ENCODE results near the gene CYP4F12.

CYP4F12 gene, protein sequence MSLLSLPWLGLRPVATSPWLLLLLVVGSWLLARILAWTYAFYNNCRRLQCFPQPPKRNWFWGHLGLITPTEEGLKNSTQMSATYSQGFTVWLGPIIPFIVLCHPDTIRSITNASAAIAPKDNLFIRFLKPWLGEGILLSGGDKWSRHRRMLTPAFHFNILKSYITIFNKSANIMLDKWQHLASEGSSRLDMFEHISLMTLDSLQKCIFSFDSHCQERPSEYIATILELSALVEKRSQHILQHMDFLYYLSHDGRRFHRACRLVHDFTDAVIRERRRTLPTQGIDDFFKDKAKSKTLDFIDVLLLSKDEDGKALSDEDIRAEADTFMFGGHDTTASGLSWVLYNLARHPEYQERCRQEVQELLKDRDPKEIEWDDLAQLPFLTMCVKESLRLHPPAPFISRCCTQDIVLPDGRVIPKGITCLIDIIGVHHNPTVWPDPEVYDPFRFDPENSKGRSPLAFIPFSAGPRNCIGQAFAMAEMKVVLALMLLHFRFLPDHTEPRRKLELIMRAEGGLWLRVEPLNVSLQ

DNA sequence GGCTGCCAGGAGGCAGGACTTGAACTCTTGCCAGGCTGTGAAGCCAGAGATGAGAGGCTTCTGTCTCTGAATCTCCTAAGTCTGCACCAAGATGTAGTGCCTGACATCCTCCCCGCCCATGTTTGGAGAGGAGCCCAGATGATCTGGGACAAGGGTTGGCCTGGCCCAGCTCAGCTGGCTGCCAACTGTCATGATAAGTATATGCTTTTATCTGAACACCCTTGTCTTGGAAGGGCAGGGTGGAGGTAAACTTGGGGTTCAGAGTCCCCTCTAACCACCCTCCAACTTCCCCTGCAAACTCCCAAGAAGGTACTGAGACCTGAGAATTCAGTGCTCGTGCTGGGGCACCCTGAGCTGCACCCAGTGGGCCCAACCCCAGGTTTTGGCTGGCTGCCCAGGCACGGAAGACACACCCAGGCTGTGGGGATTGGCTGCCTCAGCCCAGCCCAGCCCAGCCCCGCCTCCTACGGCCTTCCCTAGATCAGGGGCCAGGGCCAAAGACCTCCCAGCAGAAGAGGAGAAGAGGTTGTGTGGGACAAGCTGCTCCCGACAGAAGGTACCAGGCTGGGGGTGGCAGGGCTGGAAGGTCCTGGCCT lies at the start of gene CYP4F12:
TSS of gene CYP4F12 (plus strand) at position 508 of the 596 bp plus-strand sequence. CDS start 443 bp downstream, outside the sequence.
- in situ Hi-C loops (cut with HindIII; ENCODE audit: low sequenced_read_pairs) = no loop called here
- no peak for DNase-seq (ENCODE audit: low read depth)

GRCh38 chr19:15623711-15624318 lies 49.1 kb upstream of the CYP4F12 start:
- no peak for DNase-seq (ENCODE audit: low read depth)
- TF ChIP-seq, protein P1, sequence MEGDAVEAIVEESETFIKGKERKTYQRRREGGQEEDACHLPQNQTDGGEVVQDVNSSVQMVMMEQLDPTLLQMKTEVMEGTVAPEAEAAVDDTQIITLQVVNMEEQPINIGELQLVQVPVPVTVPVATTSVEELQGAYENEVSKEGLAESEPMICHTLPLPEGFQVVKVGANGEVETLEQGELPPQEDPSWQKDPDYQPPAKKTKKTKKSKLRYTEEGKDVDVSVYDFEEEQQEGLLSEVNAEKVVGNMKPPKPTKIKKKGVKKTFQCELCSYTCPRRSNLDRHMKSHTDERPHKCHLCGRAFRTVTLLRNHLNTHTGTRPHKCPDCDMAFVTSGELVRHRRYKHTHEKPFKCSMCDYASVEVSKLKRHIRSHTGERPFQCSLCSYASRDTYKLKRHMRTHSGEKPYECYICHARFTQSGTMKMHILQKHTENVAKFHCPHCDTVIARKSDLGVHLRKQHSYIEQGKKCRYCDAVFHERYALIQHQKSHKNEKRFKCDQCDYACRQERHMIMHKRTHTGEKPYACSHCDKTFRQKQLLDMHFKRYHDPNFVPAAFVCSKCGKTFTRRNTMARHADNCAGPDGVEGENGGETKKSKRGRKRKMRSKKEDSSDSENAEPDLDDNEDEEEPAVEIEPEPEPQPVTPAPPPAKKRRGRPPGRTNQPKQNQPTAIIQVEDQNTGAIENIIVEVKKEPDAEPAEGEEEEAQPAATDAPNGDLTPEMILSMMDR (IDR thresholded peaks at IDR 0.05; ENCODE audit: low read depth, low read length, missing control alignments) = no peak
- H3K4me3 ChIP-seq (ENCODE audit: low read depth, low read length) = no peak overlapping the region
- in situ Hi-C loops (cut with HindIII; ENCODE audit: low sequenced_read_pairs) = no loop called here

More for the DNA sequence above, at the start of gene CYP4F12:
- no peak within 1 kb of the TSS for H3K4me3 ChIP-seq (ENCODE audit: low read depth, low read length)
- TF ChIP-seq, protein P1 (IDR thresholded peaks at IDR 0.05; ENCODE audit: low read depth, low read length, missing control alignments) = no peak

GRCh38 chr19:15628236-15629002 lies 44.5 kb upstream of the CYP4F12 start:
- no peak for DNase-seq (ENCODE audit: low read depth)
- TF ChIP-seq, protein P1 (IDR thresholded peaks at IDR 0.05; ENCODE audit: low read depth, low read length, missing control alignments) = no peak
- H3K4me3 ChIP-seq (ENCODE audit: low read depth, low read length) = no peak overlapping the region
- in situ Hi-C loops (cut with HindIII; ENCODE audit: low sequenced_read_pairs) = no loop called here

GRCh38 chr19:15629003-15629880 lies 43.6 kb upstream of the CYP4F12 start:
- H3K4me3 ChIP-seq (ENCODE audit: low read depth, low read length) = no peak overlapping the region
- no peak for DNase-seq (ENCODE audit: low read depth)
- TF ChIP-seq, protein P1 (IDR thresholded peaks at IDR 0.05; ENCODE audit: low read depth, low read length, missing control alignments) = peak; percentile 74
- in situ Hi-C loops (cut with HindIII; ENCODE audit: low sequenced_read_pairs) = no loop called here

DNA sequence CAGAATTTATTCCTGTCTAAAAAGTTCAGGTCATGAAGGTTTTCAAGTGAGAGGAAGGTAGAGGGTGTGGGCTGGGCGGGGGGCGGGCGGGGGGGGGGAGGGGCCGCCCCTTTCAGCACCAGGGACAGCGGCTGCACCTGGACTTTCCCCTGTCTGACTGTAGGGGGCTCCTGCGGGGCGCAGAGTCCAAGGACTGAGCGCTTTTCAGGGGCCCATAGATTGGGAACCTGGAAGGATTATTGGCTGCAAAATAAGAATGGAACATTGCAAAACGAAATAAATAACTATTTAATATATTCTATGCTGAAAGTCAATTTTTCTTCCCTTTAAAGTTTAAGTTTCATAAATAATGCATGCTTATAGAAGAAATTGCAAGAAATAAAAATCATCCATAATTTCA lies 41.1 kb upstream of the CYP4F12 start:
- no peak overlapping the region for H3K4me3 ChIP-seq (ENCODE audit: low read depth, low read length)
- in situ Hi-C loops (cut with HindIII; ENCODE audit: low sequenced_read_pairs) = no loop called here
- TF ChIP-seq, protein P1 (IDR thresholded peaks at IDR 0.05; ENCODE audit: low read depth, low read length, missing control alignments) = peak; percentile 5
- no peak for DNase-seq (ENCODE audit: low read depth)

All from astrocyte of the cerebellum (primary cell).